ENCODE results near the gene URAD. TPM values are rescaled to one million over a fixed set of nuclear protein-coding genes. Genes with fewer than 3 reads are reported as not detected.
"Not testable (repeated sequence)": the region's sequence is repeated elsewhere in the genome, so short reads cannot be mapped to it uniquely, and the experiment has no call there.

The URAD gene
- total and polyA plus RNA-seq, 4 donors = 0.17 TPM; not detected in 3

DNA sequence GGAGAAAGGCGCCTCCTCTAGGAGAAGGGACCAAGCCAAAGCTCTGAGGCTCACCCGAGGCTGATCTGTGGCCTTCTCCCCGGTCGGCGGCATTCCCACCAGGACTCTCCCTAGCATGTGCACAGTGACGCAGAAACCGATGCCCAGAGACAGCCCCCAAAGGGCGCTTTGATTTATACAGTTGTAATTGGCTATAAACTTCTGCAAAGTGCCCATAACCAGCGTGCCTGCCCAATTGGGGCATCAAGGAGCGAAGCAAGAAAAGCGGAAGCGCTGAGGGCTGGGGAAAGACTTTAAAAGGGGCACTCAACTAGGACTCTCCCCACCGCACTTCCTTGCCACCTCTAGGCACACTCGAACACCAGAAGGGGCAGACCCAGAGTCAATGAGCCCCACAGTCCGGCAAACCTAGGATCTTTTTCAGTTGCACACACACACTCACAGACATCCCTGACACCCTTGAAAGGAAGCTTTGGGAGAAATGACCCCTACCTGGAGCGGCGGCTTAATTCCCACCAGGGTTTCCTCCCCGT is 21.2 kb downstream of the URAD start:
- DNase-seq (ENCODE audit: low read depth in 4 of 6, low spot score in 6 of 6) = no peak

DNA sequence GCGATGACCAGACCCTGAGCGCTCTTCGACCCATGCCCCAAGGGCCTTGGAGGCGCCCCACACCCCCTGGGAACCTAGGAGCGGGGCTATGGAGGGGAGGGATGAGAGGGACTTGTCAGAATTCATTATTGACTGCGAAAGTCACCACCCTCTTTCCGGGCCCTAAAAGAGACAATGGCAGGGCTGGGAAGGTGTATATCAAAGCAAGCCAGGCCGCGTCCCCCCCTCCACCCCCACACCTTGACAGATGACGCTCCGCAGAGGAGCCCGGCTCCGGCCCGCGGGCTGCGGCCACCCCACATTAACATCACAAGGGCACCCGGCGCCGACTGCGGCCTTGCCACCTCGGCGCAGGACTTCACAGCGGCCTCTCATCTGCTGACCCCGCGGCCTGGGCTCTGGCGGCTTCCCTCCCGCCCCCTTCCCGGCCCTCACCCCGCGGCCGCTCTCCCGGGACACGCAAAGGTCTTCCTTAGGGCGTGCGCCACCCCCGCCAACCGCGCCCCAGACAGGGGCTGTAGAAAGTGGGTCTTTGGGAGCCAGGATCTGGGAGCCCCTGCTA is 21.8 kb downstream of the URAD start:
- Histone ChIP-seq H3K4me1 (ENCODE audit: control insufficient read depth, insufficient read depth, low read length) (peaks cover 25% of the 10 kb centered on the region), H3K4me3 (ENCODE audit: low read depth, low read length) (no peak overlapping the region), H3K27ac (ENCODE audit: low read depth, low read length) (no peak overlapping the region), H3K9me3 (ENCODE audit: control insufficient read depth, insufficient read depth, low read length) (no peaks in the 10 kb centered on the region), H3K36me3 (ENCODE audit: control insufficient read depth, insufficient read depth, low read length) (no peaks in the 10 kb centered on the region), H3K27me3 (ENCODE audit: control insufficient read depth, insufficient read depth, low read length) (peaks cover 98% of the 10 kb centered on the region)
- no peak for DNase-seq (ENCODE audit: low read depth in 4 of 6, low spot score in 6 of 6)
- WGBS (ENCODE audit: insufficient coverage) = 1% methylated on average over 35 of the region's 38 CpGs

More for the DNA sequence above, 21.2 kb downstream of the URAD start:
- Histone ChIP-seq H3K9me3 (ENCODE audit: control insufficient read depth, insufficient read depth, low read length) (no peaks in the 10 kb centered on the region), H3K27me3 (ENCODE audit: control insufficient read depth, insufficient read depth, low read length) (peaks cover 98% of the 10 kb centered on the region), H3K36me3 (ENCODE audit: control insufficient read depth, insufficient read depth, low read length) (no peaks in the 10 kb centered on the region), H3K4me3 (ENCODE audit: low read depth, low read length) (no peak overlapping the region), H3K27ac (ENCODE audit: low read depth, low read length) (no peak overlapping the region), H3K4me1 (ENCODE audit: control insufficient read depth, insufficient read depth, low read length) (peaks cover 25% of the 10 kb centered on the region)
- WGBS (ENCODE audit: insufficient coverage) = 1% methylated on average over 18 of the region's 18 CpGs

DNA sequence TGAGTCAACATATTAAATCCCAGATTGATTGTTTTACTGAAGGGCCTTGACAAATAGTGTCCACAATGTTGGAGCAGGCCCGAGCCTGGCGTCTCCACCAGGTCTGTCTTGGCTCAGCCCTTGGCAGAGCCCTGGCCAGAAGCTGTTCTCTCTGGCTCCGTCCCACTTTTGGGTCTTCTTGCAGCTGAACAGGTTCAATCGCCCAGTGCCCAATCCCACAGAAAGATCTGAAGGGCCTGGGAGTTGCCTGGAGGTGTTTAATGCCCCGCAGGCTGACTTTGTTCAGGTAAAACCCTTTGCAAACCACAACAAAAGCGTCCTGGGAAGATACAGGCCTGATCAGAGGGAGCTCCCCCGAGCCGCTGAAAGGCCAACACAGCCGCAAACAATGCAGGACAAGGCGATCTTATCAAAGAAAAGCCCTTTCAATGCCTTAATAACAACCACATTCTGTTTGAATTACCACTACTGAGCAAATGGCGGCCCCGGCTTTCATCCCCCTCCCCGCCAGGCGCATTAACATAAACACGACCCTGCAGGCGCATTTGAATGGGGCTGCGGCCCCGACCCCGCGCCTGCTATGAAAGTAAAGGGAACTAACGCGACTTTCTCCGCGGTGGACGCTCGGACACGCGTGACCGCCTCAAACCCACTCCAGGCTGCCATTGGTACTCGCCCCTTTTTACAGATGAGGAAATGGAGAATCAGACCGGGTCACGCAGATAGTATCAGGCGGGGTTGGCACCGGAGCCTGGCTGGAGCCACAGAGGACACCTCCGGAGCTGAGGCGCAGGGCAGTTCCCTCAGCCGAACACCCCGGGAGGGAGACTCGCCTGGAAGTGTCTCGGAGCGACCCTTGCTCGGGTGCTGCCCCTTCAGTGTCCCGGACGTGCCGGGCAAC is 22.5 kb downstream of the URAD start:
- 3% methylated on average over 45 of the region's 45 CpGs for WGBS (ENCODE audit: insufficient coverage)
- no peak overlapping the region for H3K27ac ChIP-seq (ENCODE audit: low read depth, low read length)
- H3K9me3 ChIP-seq (ENCODE audit: control insufficient read depth, insufficient read depth, low read length) = no peaks in the 10 kb centered on the region
- no peaks in the 10 kb centered on the region for H3K36me3 ChIP-seq (ENCODE audit: control insufficient read depth, insufficient read depth, low read length)
- DNase-seq (ENCODE audit: low read depth in 4 of 6, low spot score in 6 of 6) = no peak
- H3K4me1 ChIP-seq (ENCODE audit: control insufficient read depth, insufficient read depth, low read length) = peaks cover 28% of the 10 kb centered on the region
- H3K27me3 ChIP-seq (ENCODE audit: control insufficient read depth, insufficient read depth, low read length) = peaks cover 98% of the 10 kb centered on the region
- H3K4me3 ChIP-seq (ENCODE audit: low read depth, low read length) = no peak overlapping the region

DNA sequence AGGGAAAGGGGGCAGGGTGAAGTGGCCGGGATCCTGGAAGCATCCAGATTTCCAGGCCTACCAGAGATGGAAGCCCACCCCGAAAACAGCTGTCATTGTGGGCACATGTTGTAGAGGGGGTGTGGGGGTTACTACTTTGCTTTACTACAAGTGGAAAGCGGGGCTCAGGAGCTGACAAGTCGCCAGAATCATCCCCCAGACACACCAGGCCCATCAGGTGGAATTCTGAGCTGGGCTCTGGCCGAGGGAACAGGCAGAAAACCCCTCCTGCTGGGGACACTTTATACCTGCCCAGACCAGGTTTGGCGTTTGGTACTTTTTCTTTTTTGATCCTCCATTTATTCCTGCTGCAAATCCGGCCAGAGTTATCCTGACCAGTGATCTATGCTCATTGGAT is 23.2 kb downstream of the URAD start:
- no peak overlapping the region for H3K4me3 ChIP-seq (ENCODE audit: low read depth, low read length)
- H3K27ac ChIP-seq (ENCODE audit: low read depth, low read length) = no peak overlapping the region
- no peaks in the 10 kb centered on the region for H3K36me3 ChIP-seq (ENCODE audit: control insufficient read depth, insufficient read depth, low read length)
- peaks cover 34% of the 10 kb centered on the region for H3K4me1 ChIP-seq (ENCODE audit: control insufficient read depth, insufficient read depth, low read length)
- WGBS (ENCODE audit: insufficient coverage) = 34% methylated on average over 4 of the region's 7 CpGs
- DNase-seq (ENCODE audit: low read depth in 4 of 6, low spot score in 6 of 6) = no peak
- H3K27me3 ChIP-seq (ENCODE audit: control insufficient read depth, insufficient read depth, low read length) = peaks cover 98% of the 10 kb centered on the region
- H3K9me3 ChIP-seq (ENCODE audit: control insufficient read depth, insufficient read depth, low read length) = no peaks in the 10 kb centered on the region

DNA sequence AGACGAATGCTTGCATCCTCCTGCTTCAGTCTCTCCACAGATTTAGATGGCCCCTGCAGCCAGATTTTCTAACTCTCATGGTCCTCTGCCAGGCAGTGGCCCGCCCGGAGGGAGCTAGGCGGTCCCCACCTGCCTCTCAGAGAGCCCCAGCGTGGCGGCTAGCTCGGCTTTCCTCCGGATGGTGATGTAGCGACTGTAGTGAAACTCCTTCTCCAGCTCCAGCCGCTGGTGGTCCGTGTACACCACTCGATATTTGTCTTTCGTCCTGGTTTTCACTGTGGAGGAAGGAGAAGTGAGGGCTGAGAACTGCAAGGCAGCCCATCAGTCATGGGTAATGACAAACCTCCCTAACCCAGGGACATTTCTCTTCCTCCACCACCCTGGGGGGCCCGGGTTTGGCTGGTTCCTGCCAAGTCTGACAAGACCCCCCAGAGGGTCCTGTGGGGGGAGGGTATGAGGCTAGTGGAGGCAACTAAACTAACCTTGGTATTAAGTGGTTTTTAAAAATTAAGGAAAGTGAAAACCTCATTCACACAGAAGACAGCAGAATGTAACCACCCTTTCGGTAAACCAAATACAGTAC is 23.7 kb downstream of the URAD start:
- no peaks in the 10 kb centered on the region for H3K36me3 ChIP-seq (ENCODE audit: control insufficient read depth, insufficient read depth, low read length)
- WGBS (ENCODE audit: insufficient coverage) = 16% methylated on average over 9 of the region's 15 CpGs
- H3K4me3 ChIP-seq (ENCODE audit: low read depth, low read length) = no peak overlapping the region
- peaks cover 98% of the 10 kb centered on the region for H3K27me3 ChIP-seq (ENCODE audit: control insufficient read depth, insufficient read depth, low read length)
- no peaks in the 10 kb centered on the region for H3K9me3 ChIP-seq (ENCODE audit: control insufficient read depth, insufficient read depth, low read length)
- no peak overlapping the region for H3K27ac ChIP-seq (ENCODE audit: low read depth, low read length)
- peaks cover 39% of the 10 kb centered on the region for H3K4me1 ChIP-seq (ENCODE audit: control insufficient read depth, insufficient read depth, low read length)
- DNase-seq (ENCODE audit: low read depth in 4 of 6, low spot score in 6 of 6) = no peak

DNA sequence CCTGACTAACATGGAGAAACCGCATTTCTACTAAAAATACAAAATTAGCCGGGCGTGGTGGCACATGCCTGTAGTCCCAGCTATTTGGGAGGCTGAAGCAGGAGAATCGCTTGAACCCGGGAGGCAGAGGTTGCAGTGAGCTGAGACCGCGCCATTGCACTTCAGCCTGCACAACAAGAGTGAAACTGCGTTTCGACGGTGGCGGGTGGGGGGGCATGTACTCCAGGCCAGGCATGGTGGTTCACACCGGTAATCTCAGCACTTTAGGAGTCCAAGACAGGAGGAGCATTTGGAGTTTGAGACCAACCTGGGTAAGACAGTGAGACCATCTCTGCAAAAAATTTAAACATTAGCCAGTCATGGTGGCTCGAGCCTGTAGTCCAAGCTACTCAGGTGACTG is 24.3 kb downstream of the URAD start:
- not testable (repeated sequence) for H3K36me3 ChIP-seq (ENCODE audit: control insufficient read depth, insufficient read depth, low read length); DNase-seq (ENCODE audit: low read depth in 4 of 6, low spot score in 6 of 6); H3K9me3 ChIP-seq (ENCODE audit: control insufficient read depth, insufficient read depth, low read length); H3K27ac ChIP-seq (ENCODE audit: low read depth, low read length); H3K4me3 ChIP-seq (ENCODE audit: low read depth, low read length)
- Histone ChIP-seq H3K27me3 (ENCODE audit: control insufficient read depth, insufficient read depth, low read length) (peaks cover 98% of the 10 kb centered on the region), H3K4me1 (ENCODE audit: control insufficient read depth, insufficient read depth, low read length) (peaks cover 41% of the 10 kb centered on the region)
- WGBS (ENCODE audit: insufficient coverage) = 45% methylated on average over 13 of the region's 13 CpGs

DNA sequence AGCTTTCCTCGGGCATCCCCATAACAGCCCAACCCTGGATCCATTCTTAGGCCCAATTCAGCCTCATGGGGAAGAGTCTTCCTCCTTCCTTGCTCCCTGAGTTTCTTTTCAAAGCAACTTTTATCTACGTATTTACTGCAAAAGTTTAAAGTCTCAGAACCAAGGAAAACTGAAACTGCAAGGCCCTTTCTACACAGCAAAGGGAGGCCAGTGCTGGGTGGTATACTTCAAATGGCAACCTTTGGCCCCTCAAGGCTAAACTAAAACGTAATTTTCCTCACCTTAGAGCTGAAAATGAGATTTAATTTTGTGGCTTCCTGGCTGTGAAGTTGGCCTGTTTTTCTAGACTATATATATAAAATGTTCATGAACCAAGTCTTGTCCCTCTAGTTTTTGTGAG is 25.0 kb downstream of the URAD start:
- Histone ChIP-seq H3K9me3 (ENCODE audit: control insufficient read depth, insufficient read depth, low read length) (no peaks in the 10 kb centered on the region), H3K27ac (ENCODE audit: low read depth, low read length) (no peak overlapping the region), H3K4me1 (ENCODE audit: control insufficient read depth, insufficient read depth, low read length) (peaks cover 35% of the 10 kb centered on the region), H3K27me3 (ENCODE audit: control insufficient read depth, insufficient read depth, low read length) (peaks cover 99% of the 10 kb centered on the region), H3K4me3 (ENCODE audit: low read depth, low read length) (no peak overlapping the region), H3K36me3 (ENCODE audit: control insufficient read depth, insufficient read depth, low read length) (no peaks in the 10 kb centered on the region)
- no peak for DNase-seq (ENCODE audit: low read depth in 4 of 6, low spot score in 6 of 6)
- WGBS (ENCODE audit: insufficient coverage) = 76% methylated on average over 2 of the region's 3 CpGs

DNA sequence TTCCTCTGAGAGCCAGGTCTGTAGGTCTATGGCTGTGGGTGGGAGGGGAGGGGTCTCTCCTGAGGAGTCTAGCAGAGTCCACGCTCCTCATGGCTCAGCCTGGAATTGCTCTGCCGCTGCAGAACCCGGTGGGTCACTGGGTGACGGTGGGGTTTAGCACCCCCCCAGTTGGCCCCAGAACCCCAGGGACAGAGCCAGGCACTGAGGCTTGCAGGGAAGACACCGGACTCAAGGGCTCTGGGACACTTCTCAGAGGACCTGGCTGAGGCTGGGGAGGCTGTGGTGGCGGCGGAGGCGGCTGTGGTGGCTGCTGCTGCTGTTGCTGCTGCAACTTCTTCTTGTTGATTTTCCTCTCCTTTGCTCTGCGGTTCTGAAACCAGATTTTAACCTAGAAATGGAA is 25.5 kb downstream of the URAD start:
- peaks cover 99% of the 10 kb centered on the region for H3K27me3 ChIP-seq (ENCODE audit: control insufficient read depth, insufficient read depth, low read length)
- H3K4me3 ChIP-seq (ENCODE audit: low read depth, low read length) = no peak overlapping the region
- peaks cover 33% of the 10 kb centered on the region for H3K4me1 ChIP-seq (ENCODE audit: control insufficient read depth, insufficient read depth, low read length)
- H3K36me3 ChIP-seq (ENCODE audit: control insufficient read depth, insufficient read depth, low read length) = no peaks in the 10 kb centered on the region
- no peak for DNase-seq (ENCODE audit: low read depth in 4 of 6, low spot score in 6 of 6)
- no peaks in the 10 kb centered on the region for H3K9me3 ChIP-seq (ENCODE audit: control insufficient read depth, insufficient read depth, low read length)
- no peak overlapping the region for H3K27ac ChIP-seq (ENCODE audit: low read depth, low read length)
- WGBS (ENCODE audit: insufficient coverage) = 60% methylated on average over 8 of the region's 9 CpGs

DNA sequence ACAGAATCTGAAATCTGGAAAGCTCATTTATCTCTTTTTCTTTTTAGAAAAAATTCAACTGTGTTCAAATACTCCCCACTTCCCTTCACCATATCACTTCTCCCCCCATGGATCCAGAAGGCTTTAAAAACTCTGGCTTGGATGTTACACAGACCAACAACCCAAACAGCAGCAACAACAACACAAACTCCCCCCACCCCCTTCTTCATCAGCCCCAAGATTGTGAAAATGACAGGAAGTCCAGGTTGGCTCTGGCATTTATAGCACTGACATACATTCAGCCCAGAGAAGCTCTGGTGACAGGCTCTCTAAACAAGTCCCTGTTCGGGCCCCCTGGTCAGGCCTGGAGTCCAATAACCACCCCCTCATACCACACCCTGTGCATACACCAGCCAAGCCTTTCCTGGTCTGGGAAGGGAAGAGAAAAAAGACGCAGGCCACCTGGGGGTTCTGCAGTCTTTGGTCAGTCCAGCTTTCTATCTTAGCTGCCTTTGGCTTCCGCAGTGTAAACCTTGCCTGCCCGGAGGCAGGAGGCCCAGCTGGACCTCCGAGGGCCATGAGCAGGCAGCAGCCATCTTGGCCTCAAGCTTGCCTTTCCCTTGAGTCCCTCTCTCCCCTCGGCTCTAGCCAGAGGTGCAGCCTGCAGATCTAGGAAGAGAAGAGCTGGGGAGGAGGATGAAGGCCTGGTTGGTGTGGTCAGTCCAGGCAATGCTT is 26.2 kb downstream of the URAD start:
- no peak overlapping the region for H3K27ac ChIP-seq (ENCODE audit: low read depth, low read length)
- H3K36me3 ChIP-seq (ENCODE audit: control insufficient read depth, insufficient read depth, low read length) = no peaks in the 10 kb centered on the region
- no peaks in the 10 kb centered on the region for H3K9me3 ChIP-seq (ENCODE audit: control insufficient read depth, insufficient read depth, low read length)
- H3K27me3 ChIP-seq (ENCODE audit: control insufficient read depth, insufficient read depth, low read length) = peaks cover 99% of the 10 kb centered on the region
- no peak overlapping the region for H3K4me3 ChIP-seq (ENCODE audit: low read depth, low read length)
- peaks cover 29% of the 10 kb centered on the region for H3K4me1 ChIP-seq (ENCODE audit: control insufficient read depth, insufficient read depth, low read length)
- WGBS (ENCODE audit: insufficient coverage) = 30% methylated on average over 3 of the region's 6 CpGs
- no peak for DNase-seq (ENCODE audit: low read depth in 4 of 6, low spot score in 6 of 6)
